ENCODE results near the gene BTNL3. TPM values are rescaled to one million over a fixed set of nuclear protein-coding genes. Genes with fewer than 3 reads are reported as not detected.

Gene BTNL3

GRCh38 chr5:181051841-181052671 lies 63.4 kb downstream of the BTNL3 start:
- Histone ChIP-seq H3K27me3 (ENCODE audit: control insufficient read depth, insufficient read depth, low read length) (peaks cover 72% of the 10 kb centered on the region), H3K4me3 (ENCODE audit: low read length) (peak overlapping the region; percentile 51), H3K4me1 (ENCODE audit: control insufficient read depth, insufficient read depth, low read length) (peaks cover 9% of the 10 kb centered on the region), H3K9ac (ENCODE audit: low read depth, low read length) (no peak overlapping the region), H3K9me3 (replicated peaks; ENCODE audit: low read length) (no peaks in the 10 kb centered on the region), H3K4me2 (ENCODE audit: low read length) (peak overlapping the region; percentile 59), H3K36me3 (ENCODE audit: insufficient read depth, low read length) (no peaks in the 10 kb centered on the region)

GRCh38 chr5:181052672-181053487 lies 64.2 kb downstream of the BTNL3 start:
- Histone ChIP-seq H3K9ac (ENCODE audit: low read depth, low read length) (no peak overlapping the region), H3K4me1 (ENCODE audit: control insufficient read depth, insufficient read depth, low read length) (peaks cover 9% of the 10 kb centered on the region), H3K36me3 (ENCODE audit: insufficient read depth, low read length) (no peaks in the 10 kb centered on the region), H3K4me3 (ENCODE audit: low read length) (peak overlapping the region; percentile 61), H3K4me2 (ENCODE audit: low read length) (peak overlapping the region; percentile 76), H3K9me3 (replicated peaks; ENCODE audit: low read length) (no peaks in the 10 kb centered on the region), H3K27me3 (ENCODE audit: control insufficient read depth, insufficient read depth, low read length) (peaks cover 76% of the 10 kb centered on the region)

GRCh38 chr5:181053488-181054121 lies 65.0 kb downstream of the BTNL3 start:
- Histone ChIP-seq H3K36me3 (ENCODE audit: insufficient read depth, low read length) (no peaks in the 10 kb centered on the region), H3K27me3 (ENCODE audit: control insufficient read depth, insufficient read depth, low read length) (peaks cover 83% of the 10 kb centered on the region), H3K4me1 (ENCODE audit: control insufficient read depth, insufficient read depth, low read length) (peaks cover 9% of the 10 kb centered on the region), H3K4me3 (ENCODE audit: low read length) (peak overlapping the region; percentile 61), H3K9me3 (replicated peaks; ENCODE audit: low read length) (no peaks in the 10 kb centered on the region), H3K4me2 (ENCODE audit: low read length) (peak overlapping the region; percentile 76), H3K9ac (ENCODE audit: low read depth, low read length) (no peak overlapping the region)

- H3K4me3 ChIP-seq (ENCODE audit: low read length), result no peak overlapping the region
- no peak overlapping the region for H3K9ac ChIP-seq (ENCODE audit: low read depth, low read length)
- H3K27me3 ChIP-seq (ENCODE audit: control insufficient read depth, insufficient read depth, low read length), result peaks cover 89% of the 10 kb centered on the region
- H3K4me1 ChIP-seq (ENCODE audit: control insufficient read depth, insufficient read depth, low read length), result peaks cover 9% of the 10 kb centered on the region
- no peaks in the 10 kb centered on the region for H3K9me3 ChIP-seq (replicated peaks; ENCODE audit: low read length)
- no peaks in the 10 kb centered on the region for H3K36me3 ChIP-seq (ENCODE audit: insufficient read depth, low read length)
- H3K4me2 ChIP-seq (ENCODE audit: low read length), result no peak overlapping the region
These were observed 65.5 kb downstream of the BTNL3 start for GRCh38 chr5:181054138-181054537.

GRCh38 chr5:181054871-181055459 lies 66.3 kb downstream of the BTNL3 start:
- H3K4me2 ChIP-seq (ENCODE audit: low read length), result no peak overlapping the region
- no peaks in the 10 kb centered on the region for H3K36me3 ChIP-seq (ENCODE audit: insufficient read depth, low read length)
- no peaks in the 10 kb centered on the region for H3K9me3 ChIP-seq (replicated peaks; ENCODE audit: low read length)
- peaks cover 9% of the 10 kb centered on the region for H3K4me1 ChIP-seq (ENCODE audit: control insufficient read depth, insufficient read depth, low read length)
- H3K4me3 ChIP-seq (ENCODE audit: low read length), result no peak overlapping the region
- H3K9ac ChIP-seq (ENCODE audit: low read depth, low read length), result no peak overlapping the region
- peaks cover 90% of the 10 kb centered on the region for H3K27me3 ChIP-seq (ENCODE audit: control insufficient read depth, insufficient read depth, low read length)

Small RNAs within 50 kb of the gene (small RNA-seq; reads per million reads assigned to genes)
- gene MIR8089 (not detected), gene RNU6-1036P (not detected), gene RPS29P12 (not detected)
